C4-2B (cell line): ENCODE data around the gene ATP12A.

ENCODE experiments used
- H3K27ac ChIP-seq: fragments of 450-650 bp; 2 replicates; pipeline ENCODE4 v1.5.1; 2017
- CTCF ChIP-seq: fragments of 450-650 bp; conservative IDR thresholded peaks from 2 replicates; pipeline ENCODE4 v1.5.1; 2017; ENCODE audit warnings: mild to moderate bottlenecking
- ZFX ChIP-seq: fragments of 450-650 bp; IDR thresholded peaks from 2 replicates; pipeline ENCODE4 v1.6.1; 2017

Gene ATP12A

GRCh38 chr13:24640752-24641151 is 39.5 kb upstream of the ATP12A start:
- no peak overlapping the region for H3K27ac ChIP-seq
- TF ChIP-seq ZFX = no peak
- TF ChIP-seq CTCF = no peak

DNA sequence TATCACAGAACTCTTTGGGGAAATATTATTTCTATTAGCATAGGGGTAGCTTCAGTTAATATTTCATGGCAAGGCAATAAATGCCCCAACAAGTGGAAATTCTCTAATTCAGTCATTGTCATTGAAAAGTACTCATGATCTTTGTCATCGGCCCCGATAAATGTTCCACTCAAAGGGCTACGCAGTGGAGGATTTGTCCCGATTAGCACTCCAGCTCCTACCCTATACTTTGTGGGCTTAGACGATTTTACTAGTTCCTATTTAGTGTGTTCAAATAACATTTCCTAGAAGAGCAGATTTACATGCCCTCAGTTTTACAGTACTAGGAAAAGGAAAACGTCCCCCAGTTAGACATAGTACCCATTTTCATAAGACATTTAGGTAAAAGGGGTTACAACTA is 38.0 kb upstream of the ATP12A start:
- no peak overlapping the region for H3K27ac ChIP-seq
- TF ChIP-seq CTCF = no peak
- no peak for TF ChIP-seq ZFX

- TF ChIP-seq ZFX = no peak
- TF ChIP-seq CTCF = no peak
- no peak overlapping the region for H3K27ac ChIP-seq
Observed at GRCh38 chr13:24644036-24644435, 36.2 kb upstream of the ATP12A start.

- no peak overlapping the region for H3K27ac ChIP-seq
- TF ChIP-seq ZFX = no peak
- TF ChIP-seq CTCF = no peak
Observed at GRCh38 chr13:24648271-24648670, 31.9 kb upstream of the ATP12A start.

DNA sequence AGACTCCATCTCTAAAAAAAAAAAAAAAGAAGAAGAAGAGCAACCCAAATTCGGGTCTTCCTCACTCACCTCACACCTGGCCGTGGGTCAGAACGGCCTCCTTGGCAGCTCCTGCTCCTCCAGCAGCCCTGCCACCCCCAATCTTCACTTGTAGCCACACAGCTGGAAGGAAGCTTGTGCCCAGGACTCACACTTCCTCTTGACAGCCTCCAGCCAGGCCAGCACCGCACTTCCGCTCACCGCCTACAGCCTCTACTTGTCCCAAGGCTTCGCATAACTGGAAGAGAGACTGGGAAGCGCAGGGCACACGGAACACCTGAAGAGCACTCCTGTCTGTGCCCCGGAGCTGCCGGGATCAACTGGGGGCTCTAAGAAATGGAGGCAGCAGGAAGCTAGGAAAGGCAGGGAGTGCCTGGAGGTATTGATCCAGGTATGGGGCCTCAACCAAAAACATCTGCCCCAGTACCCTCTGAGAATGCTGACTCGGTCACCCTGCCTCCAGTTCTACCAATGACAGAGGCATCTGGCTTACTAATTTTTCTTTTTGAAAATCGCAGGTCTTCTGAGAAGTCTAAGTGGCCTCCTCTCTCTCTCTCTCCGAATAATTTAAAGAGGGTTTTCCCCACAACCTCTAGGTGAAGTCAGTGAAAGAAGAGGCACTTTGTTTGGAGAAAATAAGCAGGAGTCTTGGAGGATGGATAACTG is 31.1 kb upstream of the ATP12A start:
- H3K27ac ChIP-seq = no peak overlapping the region
- TF ChIP-seq CTCF (no peak), ZFX (no peak)

DNA sequence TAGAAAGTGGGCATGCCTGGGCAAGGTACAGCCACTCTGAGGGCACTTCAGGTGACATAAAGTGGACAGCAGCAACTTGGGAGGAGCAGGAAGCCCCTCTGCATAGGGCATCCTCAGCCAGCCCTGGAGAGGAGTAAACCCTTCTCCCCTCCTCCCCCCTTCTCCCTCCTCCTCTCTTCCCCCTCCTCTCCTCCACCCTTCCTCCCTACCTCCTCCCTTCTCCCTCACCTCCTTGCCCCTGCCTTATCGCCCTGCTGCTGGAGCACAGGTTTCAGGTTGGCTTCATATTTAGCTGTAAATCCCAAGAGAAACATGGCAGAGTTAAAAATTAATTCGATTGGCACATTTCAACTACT is 30.5 kb upstream of the ATP12A start:
- TF ChIP-seq ZFX = no peak
- no peak for TF ChIP-seq CTCF
- H3K27ac ChIP-seq = no peak overlapping the region

- no peak overlapping the region for H3K27ac ChIP-seq
- no peak for TF ChIP-seq ZFX
Observed at GRCh38 chr13:24650161-24650560, 30.0 kb upstream of the ATP12A start.

DNA sequence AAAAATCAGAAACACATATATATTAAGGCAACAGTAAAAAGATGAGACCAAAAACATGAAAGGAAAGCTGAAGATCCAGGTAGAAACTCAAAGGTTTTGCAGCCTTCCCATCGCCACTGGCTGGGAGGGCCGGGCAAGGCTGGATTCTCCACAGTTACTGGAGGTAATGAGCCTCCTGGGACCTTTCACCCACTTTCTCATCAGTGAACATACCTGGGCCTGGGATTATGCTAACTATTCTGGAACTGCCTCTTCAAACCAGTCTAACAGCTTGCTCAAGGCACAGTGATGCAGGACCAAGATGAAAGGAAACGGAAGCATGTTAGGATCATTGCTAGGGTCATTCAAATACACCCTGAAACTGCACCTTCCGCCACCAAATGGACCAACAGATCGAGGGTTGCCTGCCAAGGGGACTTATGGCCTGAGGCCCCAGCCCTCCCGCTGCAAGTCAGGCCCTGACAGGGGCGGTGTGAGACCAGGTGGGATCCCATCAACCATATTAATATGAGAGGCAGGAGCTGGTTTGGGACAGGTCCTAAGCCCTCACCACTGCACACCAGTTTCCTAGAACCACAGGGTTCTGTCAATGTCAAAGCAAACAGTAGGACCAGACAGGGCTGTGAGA is 28.4 kb upstream of the ATP12A start:
- peak overlapping the region; percentile 16; the same call in 1 of the 2 replicates for H3K27ac ChIP-seq
- TF ChIP-seq ZFX = no peak
- TF ChIP-seq CTCF = no peak
